GM18499 (cell line): ENCODE measurements around the gene TBX15.
A peak's percentile ranks its signal among the peaks of the same experiment; 100 is the strongest.
"Not testable (repeated sequence)": the region's sequence is repeated elsewhere in the genome, so short reads cannot be mapped to it uniquely, and the experiment has no call there.

Source experiments
- ATAC-seq: cut with Tn5 transposase; IDR thresholded peaks from one replicate; pipeline ENCODE4 v1.9.1; 2021; ENCODE audit warnings: moderate number of reproducible peaks; ENCODE audit not compliant: insufficient read depth, unreplicated experiment

TBX15 gene

GRCh38 chr1:118960567-118961136, 27.5 kb downstream of the TBX15 start:
- no peak for ATAC-seq

- peak; percentile 77 for ATAC-seq
Observed at GRCh38 chr1:118960026-118960561, 28.0 kb downstream of the TBX15 start.

- ATAC-seq: no peak
Observed at GRCh38 chr1:118958937-118959631, 29.1 kb downstream of the TBX15 start.

GRCh38 chr1:118958140-118958539, 30.0 kb downstream of the TBX15 start:
- no peak for ATAC-seq

- not testable (repeated sequence) for ATAC-seq
Observed at GRCh38 chr1:118957579-118957978, 30.6 kb downstream of the TBX15 start.

GRCh38 chr1:118954301-118954905, 33.7 kb downstream of the TBX15 start:
- ATAC-seq: no peak

GRCh38 chr1:118951270-118951936, 36.7 kb downstream of the TBX15 start:
- no peak for ATAC-seq

- ATAC-seq: no peak
Observed at GRCh38 chr1:118949315-118949714, 38.8 kb downstream of the TBX15 start.

- ATAC-seq: no peak
Observed at GRCh38 chr1:118948846-118949245, 39.3 kb downstream of the TBX15 start.

- ATAC-seq: no peak
Observed at GRCh38 chr1:118948351-118948750, 39.8 kb downstream of the TBX15 start.

- ATAC-seq: no peak
Observed at GRCh38 chr1:118947790-118948189, 40.4 kb downstream of the TBX15 start.

GRCh38 chr1:118947003-118947765, 41.0 kb downstream of the TBX15 start:
- ATAC-seq: no peak

GRCh38 chr1:118945489-118945888, 42.7 kb downstream of the TBX15 start:
- no peak for ATAC-seq

GRCh38 chr1:118944546-118944945, 43.6 kb downstream of the TBX15 start:
- ATAC-seq: no peak

GRCh38 chr1:118944133-118944532, 44.0 kb downstream of the TBX15 start:
- no peak for ATAC-seq

GRCh38 chr1:118940957-118941356, 47.2 kb downstream of the TBX15 start:
- no peak for ATAC-seq

- ATAC-seq: no peak
Observed at GRCh38 chr1:118937413-118938072, 50.6 kb downstream of the TBX15 start.

GRCh38 chr1:118934706-118935105, 53.4 kb downstream of the TBX15 start:
- no peak for ATAC-seq

GRCh38 chr1:118933051-118933781, 54.9 kb downstream of the TBX15 start:
- no peak for ATAC-seq
